Neural cell (in vitro differentiated cells): Measurements from ENCODE around the gene GRK1. TPM values are rescaled to one million over a fixed set of nuclear protein-coding genes. Genes with fewer than 3 reads are reported as not detected.

Experiments
- H2AFZ ChIP-seq: fragments of 200-600, 300-800 bp; sonication (generic), shearing (Covaris generic); 2 replicates; pipeline ENCODE4 v1.6.0; 2014; ENCODE audit warnings: low read depth, mild to moderate bottlenecking, antibody characterized with exemption, low read length, moderate library complexity
- H3F3A ChIP-seq: fragments of 200-600 bp; shearing (Covaris generic); 2 replicates; pipeline ENCODE4 v1.6.1; 2016; ENCODE audit warnings: mild to moderate bottlenecking, moderate library complexity, mixed read lengths, antibody characterized with exemption, low read length; ENCODE audit not compliant: insufficient read depth, poor library complexity, severe bottlenecking
- H3K27ac ChIP-seq: fragments of 200-600, 300-800 bp; sonication (generic), shearing (Covaris generic); 2 replicates; pipeline ENCODE4 v1.5.1; 2014; ENCODE audit warnings: mild to moderate bottlenecking, low read length, moderate library complexity
- H3K27me3 ChIP-seq: fragments of 300-800, 200-600 bp; sonication (generic), shearing (Covaris generic); 2 replicates; pipeline ENCODE4 v1.6.0; 2014; ENCODE audit warnings: mild to moderate bottlenecking, low read depth, low read length, moderate library complexity; ENCODE audit not compliant: insufficient read depth
- H3K36me3 ChIP-seq: fragments of 300-800, 200-600 bp; sonication (generic), shearing (Covaris generic); 2 replicates; pipeline ENCODE4 v1.5.1; 2014; ENCODE audit warnings: mild to moderate bottlenecking, antibody characterized with exemption, low read length, moderate library complexity; ENCODE audit not compliant: insufficient read depth
- H3K4me2 ChIP-seq: fragments of 300-800, 200-600 bp; sonication (generic), shearing (Covaris generic); 2 replicates; pipeline ENCODE4 v1.6.0; 2014; ENCODE audit warnings: mild to moderate bottlenecking, low read length
- H3K4me3 ChIP-seq: fragments of 300-800, 200-600 bp; sonication (generic), shearing (Covaris generic); 2 replicates; pipeline ENCODE4 v1.5.1; 2014; ENCODE audit warnings: mild to moderate bottlenecking, low read length, moderate library complexity
- H3K79me2 ChIP-seq: fragments of 200-600 bp; shearing (Covaris generic); replicated peaks from 2 replicates; pipeline ENCODE4 v1.6.0; 2014; ENCODE audit warnings: mild to moderate bottlenecking, low read length, moderate library complexity; ENCODE audit not compliant: insufficient read depth
- H3K9ac ChIP-seq: fragments of 300-800, 200-600 bp; sonication (generic), shearing (Covaris generic); 2 replicates; pipeline ENCODE4 v1.6.1; 2016; ENCODE audit warnings: mild to moderate bottlenecking, low read length, mixed read lengths
- H3K9me2 ChIP-seq: fragments of 200-600 bp; shearing (Covaris generic); 2 replicates; pipeline ENCODE4 v1.6.1; 2016; ENCODE audit warnings: mild to moderate bottlenecking, low read length, mixed read lengths; ENCODE audit not compliant: insufficient read depth
- H3K9me3 ChIP-seq: fragments of 200-600, 300-800 bp; sonication (generic), shearing (Covaris generic); 2 replicates; pipeline ENCODE4 v1.6.1; 2016; ENCODE audit warnings: mild to moderate bottlenecking, mixed run types, low read length, moderate library complexity, mixed read lengths
- H4K20me1 ChIP-seq: fragments of 200-600 bp; shearing (Covaris generic); 2 replicates; pipeline ENCODE4 v1.6.1; 2016; ENCODE audit warnings: mild to moderate bottlenecking, mixed run types; ENCODE audit not compliant: insufficient read depth
- CTCF ChIP-seq: fragments of 450-650 bp; IDR thresholded peaks from 2 replicates; pipeline ENCODE4 v1.5.1; 2014; ENCODE audit warnings: antibody characterized with exemption, mild to moderate bottlenecking, moderate library complexity; ENCODE audit not compliant: poor library complexity, severe bottlenecking
- EP300 ChIP-seq: fragments of 450-650 bp; conservative IDR thresholded peaks from 2 replicates; pipeline ENCODE4 v1.6.1; 2014; ENCODE audit warnings: antibody characterized with exemption, mild to moderate bottlenecking, moderate library complexity; ENCODE audit not compliant: poor library complexity, severe bottlenecking
- EZH2 ChIP-seq: fragments of 200-600, 300-800 bp; shearing (Covaris generic), sonication (generic); IDR thresholded peaks from 2 replicates; pipeline ENCODE4 v1.6.1; 2014; ENCODE audit warnings: antibody characterized with exemption, low read length, borderline replicate concordance, mild to moderate bottlenecking; ENCODE audit not compliant: insufficient read depth, poor library complexity, severe bottlenecking
- MXI1 ChIP-seq: fragments of 450-650 bp; conservative IDR thresholded peaks from 2 replicates; pipeline ENCODE4 v1.6.1; 2014; ENCODE audit warnings: antibody characterized with exemption, mild to moderate bottlenecking; ENCODE audit not compliant: poor library complexity, severe bottlenecking
- POLR2AphosphoS5 ChIP-seq: IDR thresholded peaks from 2 replicates; pipeline ENCODE4 v1.6.1; 2012
- RAD21 ChIP-seq: fragments of 450-650 bp; conservative IDR thresholded peaks from 2 replicates; pipeline ENCODE4 v1.6.1; 2014; ENCODE audit warnings: antibody characterized with exemption, mild to moderate bottlenecking, moderate library complexity
- SMC3 ChIP-seq: fragments of 450-650 bp; conservative IDR thresholded peaks from 2 replicates; pipeline ENCODE4 v1.6.1; 2014; ENCODE audit warnings: antibody characterized with exemption, mild to moderate bottlenecking, moderate library complexity; ENCODE audit not compliant: poor library complexity
- TAF1 ChIP-seq: IDR thresholded peaks from 2 replicates; pipeline ENCODE4 v1.6.1; 2012; ENCODE audit warnings: low read depth
- polyA plus RNA-seq: library from polyadenylated mRNA; depleted of rRNA; stranded (reverse); fragments of >200 nt; gene quantifications from 2 replicates; pipeline ENCODE4 v1.2.3, GENCODE V29; 2014
- TF ChIP-seq, protein P1 (sequence below): IDR thresholded peaks from 2 replicates; pipeline ENCODE4 v1.6.1; 2012; ENCODE audit warnings: borderline replicate concordance

GRK1 gene
- polyA plus RNA-seq, 1 donor from 2014 or later = 0.06 TPM

DNA sequence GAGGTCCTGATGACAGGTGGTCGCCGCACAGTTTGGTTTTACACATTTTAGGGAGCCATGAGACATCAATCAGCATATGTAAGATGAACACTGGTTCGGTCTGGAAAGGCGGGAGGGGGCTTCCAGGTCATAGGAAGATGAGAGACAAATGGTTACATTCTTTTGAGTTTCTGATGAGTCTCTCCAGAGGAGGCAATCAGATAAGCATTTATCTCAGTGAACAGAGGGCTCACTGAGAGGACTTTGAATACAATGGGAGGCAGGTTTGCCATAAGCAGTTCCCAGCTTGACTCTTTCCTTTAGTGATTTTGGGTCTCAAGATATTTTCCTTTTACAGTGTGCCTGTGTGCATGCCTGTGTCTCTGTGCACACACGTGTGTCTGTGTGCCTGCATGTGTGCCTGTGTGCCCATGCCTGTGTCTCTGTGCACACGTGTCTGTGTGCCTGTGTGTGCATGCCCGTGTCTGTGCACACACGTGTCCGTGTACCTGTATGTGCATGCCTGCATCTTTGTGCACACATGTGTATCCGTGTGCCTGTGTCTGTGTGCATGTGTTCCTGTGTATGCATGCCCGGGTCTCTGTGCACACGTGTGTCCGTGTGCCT is 56.5 kb downstream of the GRK1 start:
- no peak overlapping the region for H3K9ac ChIP-seq

DNA sequence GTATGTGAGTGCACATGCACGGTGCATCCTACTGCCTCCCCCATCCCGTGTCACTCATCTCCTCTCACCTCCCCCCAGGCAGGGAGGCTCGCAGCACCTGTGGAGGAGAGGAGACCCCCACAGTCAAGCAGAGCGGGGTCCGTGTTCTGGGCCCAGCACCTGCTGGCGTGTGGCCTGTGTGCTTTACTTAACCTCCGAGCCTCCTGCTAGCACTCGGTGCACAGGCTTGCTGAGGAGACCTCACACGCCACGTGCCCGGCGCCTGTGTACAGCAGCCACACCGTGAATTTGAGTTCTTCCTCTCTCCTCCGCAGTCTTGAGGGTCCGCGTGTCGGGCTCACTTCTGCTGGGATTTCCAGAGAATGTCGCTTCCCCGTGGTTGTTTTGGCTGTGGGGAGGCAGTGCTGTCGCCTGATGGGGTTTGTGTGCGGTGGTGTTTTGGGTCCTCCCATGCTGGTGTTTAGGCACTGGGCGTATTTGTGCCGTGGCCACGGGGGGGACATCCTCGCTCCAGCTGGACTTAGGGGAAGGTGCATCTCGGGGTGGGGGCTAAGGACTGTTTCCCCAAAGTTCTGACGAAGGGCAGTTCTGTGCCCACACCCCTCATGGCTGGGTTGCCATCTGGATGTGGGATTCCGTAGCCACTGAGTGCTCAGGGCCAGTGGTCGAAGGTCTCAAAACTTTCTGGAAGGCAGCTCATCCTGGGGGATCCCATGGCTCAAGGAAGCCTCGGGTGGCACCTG is 57.2 kb downstream of the GRK1 start:
- Histone ChIP-seq H3K27ac (no peak overlapping the region), H3K36me3 (no peaks in the 10 kb centered on the region), H3K79me2 (no peaks in the 10 kb centered on the region), H3F3A (no peaks in the 10 kb centered on the region), H3K9ac (no peak overlapping the region), H2AFZ (no peak overlapping the region), H3K4me2 (peak overlapping the region; percentile 35), H4K20me1 (no peaks in the 10 kb centered on the region), H3K4me3 (peak overlapping the region; percentile 64), H3K9me2 (no peaks in the 10 kb centered on the region), H3K27me3 (no peaks in the 10 kb centered on the region), H3K9me3 (no peaks in the 10 kb centered on the region)
- TF ChIP-seq, protein P1, sequence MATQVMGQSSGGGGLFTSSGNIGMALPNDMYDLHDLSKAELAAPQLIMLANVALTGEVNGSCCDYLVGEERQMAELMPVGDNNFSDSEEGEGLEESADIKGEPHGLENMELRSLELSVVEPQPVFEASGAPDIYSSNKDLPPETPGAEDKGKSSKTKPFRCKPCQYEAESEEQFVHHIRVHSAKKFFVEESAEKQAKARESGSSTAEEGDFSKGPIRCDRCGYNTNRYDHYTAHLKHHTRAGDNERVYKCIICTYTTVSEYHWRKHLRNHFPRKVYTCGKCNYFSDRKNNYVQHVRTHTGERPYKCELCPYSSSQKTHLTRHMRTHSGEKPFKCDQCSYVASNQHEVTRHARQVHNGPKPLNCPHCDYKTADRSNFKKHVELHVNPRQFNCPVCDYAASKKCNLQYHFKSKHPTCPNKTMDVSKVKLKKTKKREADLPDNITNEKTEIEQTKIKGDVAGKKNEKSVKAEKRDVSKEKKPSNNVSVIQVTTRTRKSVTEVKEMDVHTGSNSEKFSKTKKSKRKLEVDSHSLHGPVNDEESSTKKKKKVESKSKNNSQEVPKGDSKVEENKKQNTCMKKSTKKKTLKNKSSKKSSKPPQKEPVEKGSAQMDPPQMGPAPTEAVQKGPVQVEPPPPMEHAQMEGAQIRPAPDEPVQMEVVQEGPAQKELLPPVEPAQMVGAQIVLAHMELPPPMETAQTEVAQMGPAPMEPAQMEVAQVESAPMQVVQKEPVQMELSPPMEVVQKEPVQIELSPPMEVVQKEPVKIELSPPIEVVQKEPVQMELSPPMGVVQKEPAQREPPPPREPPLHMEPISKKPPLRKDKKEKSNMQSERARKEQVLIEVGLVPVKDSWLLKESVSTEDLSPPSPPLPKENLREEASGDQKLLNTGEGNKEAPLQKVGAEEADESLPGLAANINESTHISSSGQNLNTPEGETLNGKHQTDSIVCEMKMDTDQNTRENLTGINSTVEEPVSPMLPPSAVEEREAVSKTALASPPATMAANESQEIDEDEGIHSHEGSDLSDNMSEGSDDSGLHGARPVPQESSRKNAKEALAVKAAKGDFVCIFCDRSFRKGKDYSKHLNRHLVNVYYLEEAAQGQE = no peak
- TF ChIP-seq SMC3 (no peak), EZH2 (no peak), CTCF (no peak), POLR2AphosphoS5 (no peak), EP300 (no peak), TAF1 (no peak)

More for the DNA sequence above, 56.5 kb downstream of the GRK1 start:
- Histone ChIP-seq H3F3A (no peaks in the 10 kb centered on the region), H3K4me3 (no peak overlapping the region), H3K27ac (no peak overlapping the region), H4K20me1 (no peaks in the 10 kb centered on the region), H3K79me2 (no peaks in the 10 kb centered on the region), H3K9me3 (no peaks in the 10 kb centered on the region), H3K4me2 (no peak overlapping the region), H3K9me2 (no peaks in the 10 kb centered on the region), H3K36me3 (no peaks in the 10 kb centered on the region), H2AFZ (no peak overlapping the region), H3K27me3 (no peaks in the 10 kb centered on the region)
- TF ChIP-seq CTCF (no peak), TAF1 (no peak), MXI1 (no peak), POLR2AphosphoS5 (no peak), EP300 (no peak), EZH2 (no peak), SMC3 (no peak), RAD21 (no peak)
- TF ChIP-seq, protein P1 = no peak
